ENCODE data around the gene CKAP5. TPM values are rescaled to one million over a fixed set of nuclear protein-coding genes. Genes with fewer than 3 reads are reported as not detected.

CKAP5 gene
- polyA plus RNA-seq, 1 of the 3 experiments (the other 2 are of a cell fraction), result 51.7 TPM

GRCh38 chr11:46855167-46855566, 9.1 kb upstream of the CKAP5 start:
- Histone ChIP-seq H3K27ac (ENCODE audit: low read depth in 2 of 2, low read length in 1 of 2) (no peak overlapping the region), H4K20me1 (ENCODE audit: insufficient read depth) (no peaks in the 10 kb centered on the region), H3K79me2 (ENCODE audit: insufficient read depth) (no peaks in the 10 kb centered on the region), H3F3A (replicated peaks; ENCODE audit: insufficient read depth) (no peaks in the 10 kb centered on the region), H3K4me1 (ENCODE audit: control insufficient read depth in 1 of 2, insufficient read depth in 2 of 2, low read depth in 1 of 2, low read length in 1 of 2) (no peaks in the 10 kb centered on the region), H3K36me3 (replicated peaks in 1 of 2; ENCODE audit: control insufficient read depth in 1 of 2, insufficient read depth in 2 of 2, low read length in 1 of 2) (peaks cover 0 to 19% of the 10 kb centered on the region in 2 experiments), H3K9me2 (no peaks in the 10 kb centered on the region), H3K9ac (no peak overlapping the region), H3K4me2 (no peak overlapping the region), H3K9me3 (no peaks in the 10 kb centered on the region), H3K4me3 (ENCODE audit: low read depth in 2 of 2, low read length in 1 of 2) (no peak overlapping the region), H2AFZ (ENCODE audit: low read depth) (no peak overlapping the region), H3K27me3 (ENCODE audit: insufficient read depth) (no peaks in the 10 kb centered on the region)
- WGBS (ENCODE audit: low lambda C conversion rate), result 85% methylated on average over 3 of the region's 3 CpGs
- ChIA-PET POLR2A (no interaction called here), CTCF (no interaction called here)
- no peak for DNase-seq
- TF ChIP-seq GABPA (IDR thresholded peaks at IDR 0.05; ENCODE audit: low read depth) (no peak), SIN3A (IDR thresholded peaks at IDR 0.05; ENCODE audit: borderline replicate concordance, low read depth, low read length) (no peak), RCOR1 (IDR thresholded peaks at IDR 0.05; ENCODE audit: low read length) (no peak), MXI1 (IDR thresholded peaks at IDR 0.05; ENCODE audit: low read depth, low read length) (no peak), RAD21 (IDR thresholded peaks at IDR 0.05; ENCODE audit: low read length) (no peak), NFIC (IDR thresholded peaks at IDR 0.05; ENCODE audit: borderline replicate concordance) (no peak), EP300 (IDR thresholded peaks at IDR 0.05; ENCODE audit: borderline replicate concordance in 1 of 2, low read depth in 1 of 2, low read length in 1 of 2) (no peak), TEAD4 (IDR thresholded peaks at IDR 0.05; ENCODE audit: borderline replicate concordance, insufficient read depth) (no peak), JUND (IDR thresholded peaks at IDR 0.05) (no peak), MEF2A (IDR thresholded peaks at IDR 0.05; ENCODE audit: borderline replicate concordance, low read depth) (no peak), SMC3 (IDR thresholded peaks at IDR 0.05; ENCODE audit: low read depth, low read length) (no peak), ZBTB33 (IDR thresholded peaks at IDR 0.05; ENCODE audit: borderline replicate concordance, low read depth) (no peak), PBX3 (IDR thresholded peaks at IDR 0.05) (no peak), REST (IDR thresholded peaks at IDR 0.05; ENCODE audit: low read depth, low read length) (no peak), FOXJ3 (CRISPR knock-in tag; IDR thresholded peaks at IDR 0.05) (no peak), CTCF (IDR thresholded peaks at IDR 0.05) (no peak), CHD2 (IDR thresholded peaks at IDR 0.05; ENCODE audit: low read length, partially characterized antibody) (no peak)

All from SK-N-SH (cell line).